Ishikawa (cell line): ENCODE results near the gene PTPN1.

Experiments used
- CREB1 ChIP-seq: IDR thresholded peaks from 2 replicates; pipeline ENCODE4 v1.6.1; 2012; ENCODE audit warnings: low read depth
- EP300 ChIP-seq: IDR thresholded peaks from 2 replicates; pipeline ENCODE4 v1.6.1; 2012; ENCODE audit warnings: borderline replicate concordance
- MAX ChIP-seq: IDR thresholded peaks from 2 replicates; pipeline ENCODE4 v1.6.1; 2012
- RAD21 ChIP-seq: IDR thresholded peaks from 2 replicates; pipeline ENCODE4 v1.6.1; 2012; ENCODE audit warnings: low read depth
- REST ChIP-seq: IDR thresholded peaks from 2 replicates; pipeline ENCODE4 v1.6.1; 2012; ENCODE audit warnings: low read depth, mild to moderate bottlenecking
- TAF1 ChIP-seq: IDR thresholded peaks from 2 replicates; pipeline ENCODE4 v1.6.1; 2012; ENCODE audit warnings: low read depth, mild to moderate bottlenecking
- TEAD4 ChIP-seq: IDR thresholded peaks from 2 replicates; pipeline ENCODE4 v1.6.1; 2012
- YY1 ChIP-seq: IDR thresholded peaks from 2 replicates; pipeline ENCODE4 v1.6.1; 2012; ENCODE audit warnings: low read depth

- no peak for TF ChIP-seq REST
- TF ChIP-seq EP300: no peak
- no peak for TF ChIP-seq YY1
- TF ChIP-seq TEAD4: no peak
- TF ChIP-seq MAX: no peak
- TF ChIP-seq CREB1: no peak
- no peak for TF ChIP-seq RAD21
- TF ChIP-seq TAF1: no peak
These were observed 15.8 kb upstream of the PTPN1 start for GRCh38 chr20:50494428-50494827.
